Mesenchymal stem cell (in vitro differentiated cells and primary cell): ENCODE results near the gene RBM20.

Source experiments
- DNase-seq: peaks from one replicate; pipeline ENCODE4 v3.0.0-alpha.2; 2013
- H2AFZ ChIP-seq: one replicate; pipeline ENCODE4 v1.6.1; 2013; ENCODE audit warnings: low read depth, mild to moderate bottlenecking, control low read depth, inconsistent platforms, low read length, moderate library complexity
- H2AK5ac ChIP-seq: 2 replicates; pipeline ENCODE4 v1.6.1; 2013; ENCODE audit warnings: low read length, moderate library complexity, mild to moderate bottlenecking, inconsistent platforms; ENCODE audit not compliant: severe bottlenecking
- H2BK120ac ChIP-seq: one replicate; pipeline ENCODE4 v1.6.1; 2013; ENCODE audit warnings: low read depth, mild to moderate bottlenecking, inconsistent platforms, low read length, moderate library complexity
- H2BK12ac ChIP-seq, 2 experiments: one replicate each; pipeline ENCODE4 v1.6.1; 2013; ENCODE audit warnings: inconsistent platforms in 2 of 2, low read length in 2 of 2, mild to moderate bottlenecking in 2 of 2, moderate library complexity in 2 of 2, control low read depth in 1 of 2
- H2BK15ac ChIP-seq: one replicate; pipeline ENCODE4 v1.6.1; 2013; ENCODE audit warnings: mild to moderate bottlenecking, low read depth, inconsistent platforms; ENCODE audit not compliant: poor library complexity, severe bottlenecking
- H2BK5ac ChIP-seq: 2 replicates; pipeline ENCODE4 v1.6.1; 2013; ENCODE audit warnings: low read depth, mild to moderate bottlenecking, low read length, control low read depth, inconsistent platforms; ENCODE audit not compliant: poor library complexity, severe bottlenecking
- H3K14ac ChIP-seq, 2 experiments: one replicate each; pipeline ENCODE4 v1.6.1; 2013; ENCODE audit warnings: inconsistent platforms in 2 of 2, low read length in 2 of 2, control low read depth in 1 of 2, mild to moderate bottlenecking in 1 of 2, moderate library complexity in 1 of 2
- H3K18ac ChIP-seq, 2 experiments: one replicate each; pipeline ENCODE4 v1.6.1; 2013; ENCODE audit warnings: inconsistent platforms in 2 of 2, low read length in 2 of 2, control low read depth in 1 of 2, low read depth in 1 of 2, mild to moderate bottlenecking in 1 of 2
- H3K23ac ChIP-seq, 2 experiments: one replicate each; pipeline ENCODE4 v1.6.1; 2013; ENCODE audit warnings: inconsistent platforms in 2 of 2, low read length in 2 of 2, mild to moderate bottlenecking in 2 of 2, moderate library complexity in 2 of 2, control low read depth in 1 of 2
- H3K27ac ChIP-seq: 2 replicates; pipeline ENCODE4 v1.5.1; 2013; ENCODE audit warnings: mild to moderate bottlenecking, moderate library complexity, low read length, control low read depth, inconsistent platforms; ENCODE audit not compliant: poor library complexity, severe bottlenecking
- H3K27me3 ChIP-seq, 2 experiments: 2 replicates each; pipeline versions ENCODE4 v1.6.1 to v1.7.0; 2013; ENCODE audit warnings: low read length in 2 of 2, mild to moderate bottlenecking in 2 of 2, moderate library complexity in 2 of 2, control low read depth in 1 of 2, inconsistent platforms in 1 of 2; ENCODE audit not compliant: control insufficient read depth in 1 of 2, insufficient read depth in 1 of 2
- H3K36me3 ChIP-seq, 2 experiments: 2 replicates each; pipeline versions ENCODE4 v1.6.1 to v1.7.0; 2013; ENCODE audit warnings: low read length in 2 of 2, control low read depth in 1 of 2, inconsistent platforms in 1 of 2, low read depth in 1 of 2, mild to moderate bottlenecking in 1 of 2; ENCODE audit not compliant: insufficient read depth in 2 of 2, control insufficient read depth in 1 of 2
- H3K4ac ChIP-seq, 2 experiments: one replicate each; pipeline ENCODE4 v1.6.1; 2013; ENCODE audit warnings: inconsistent platforms in 2 of 2, low read length in 2 of 2, mild to moderate bottlenecking in 2 of 2, moderate library complexity in 2 of 2, control low read depth in 1 of 2, low read depth in 1 of 2
- H3K4me1 ChIP-seq: 2 replicates; pipeline ENCODE4 v1.6.1; 2013; ENCODE audit warnings: low read depth, low read length, control low read depth; ENCODE audit not compliant: control insufficient read depth, insufficient read depth
- H3K4me2 ChIP-seq: 2 replicates; pipeline ENCODE4 v1.6.1; 2013; ENCODE audit warnings: low read length, mild to moderate bottlenecking, inconsistent platforms; ENCODE audit not compliant: poor library complexity, severe bottlenecking
- H3K4me3 ChIP-seq, 2 experiments: 2 replicates each; pipeline versions ENCODE4 v1.5.1 to v1.7.0; 2013; ENCODE audit warnings: low read length in 2 of 2, mild to moderate bottlenecking in 2 of 2, control low read depth in 1 of 2, low read depth in 1 of 2; ENCODE audit not compliant: insufficient read depth in 1 of 2
- H3K79me1 ChIP-seq: replicated peaks from 2 replicates; pipeline ENCODE4 v1.6.1; 2013; ENCODE audit warnings: mild to moderate bottlenecking, control low read depth, low read length, inconsistent platforms; ENCODE audit not compliant: poor library complexity, severe bottlenecking
- H3K9ac ChIP-seq: 2 replicates; pipeline ENCODE4 v1.7.0; 2013; ENCODE audit warnings: mild to moderate bottlenecking, low read length, moderate library complexity
- H3K9me3 ChIP-seq: 2 replicates; pipeline ENCODE4 v1.7.0; 2013; ENCODE audit warnings: mild to moderate bottlenecking, low read length; ENCODE audit not compliant: control insufficient read depth
- H4K8ac ChIP-seq: one replicate; pipeline ENCODE4 v1.6.1; 2013; ENCODE audit warnings: inconsistent platforms, mild to moderate bottlenecking, low read length, moderate library complexity
- H4K91ac ChIP-seq: one replicate; pipeline ENCODE4 v1.6.1; 2013; ENCODE audit warnings: mild to moderate bottlenecking, low read length, inconsistent platforms
- WGBS: methylation state at CpG from one replicate; pipeline ENCODE4 v1.1.7; 2013; ENCODE audit warnings: mixed read lengths; 5-methylcytosine and 5-hydroxymethylcytosine counted together

RBM20 gene

DNA sequence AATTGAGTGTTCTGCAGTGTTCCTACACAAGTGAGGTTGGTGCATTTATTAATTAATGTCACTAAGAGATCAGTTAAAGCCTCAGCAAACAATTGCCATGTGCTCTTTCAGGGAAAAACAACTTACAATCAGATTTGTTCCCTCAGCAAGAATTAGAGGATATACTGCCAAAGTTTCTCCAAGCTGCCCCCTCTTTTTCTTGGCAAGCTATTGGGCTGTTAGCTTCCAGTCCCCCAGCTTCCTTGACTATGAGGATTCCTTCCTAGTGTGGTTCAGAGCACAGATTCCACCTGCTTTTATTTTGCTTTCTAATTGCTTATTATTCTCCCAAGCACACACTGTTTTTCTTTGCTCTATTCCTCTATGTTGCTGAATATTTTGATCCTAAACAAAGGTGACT is 112.7 kb downstream of the RBM20 start:
- Histone ChIP-seq H4K8ac (no peak overlapping the region), H2AK5ac (no peak overlapping the region), H3K4me1 (peaks cover 4% of the 10 kb centered on the region), H3K4me3 (no peak overlapping the region), H2BK12ac (no peak overlapping the region), H3K18ac (no peak overlapping the region), H2BK120ac (no peak overlapping the region), H2BK5ac (no peak overlapping the region), H3K23ac (no peak overlapping the region), H3K36me3 (no peaks in the 10 kb centered on the region), H4K91ac (no peak overlapping the region), H3K14ac (no peak overlapping the region), H3K79me1 (no peaks in the 10 kb centered on the region), H3K9me3 (no peaks in the 10 kb centered on the region), H3K27me3 (peaks cover 0 to 7% of the 10 kb centered on the region in 2 experiments), H3K4ac (no peak overlapping the region), H3K9ac (no peak overlapping the region), H3K27ac (no peak overlapping the region), H2AFZ (no peak overlapping the region), H3K4me2 (no peak overlapping the region), H2BK15ac (no peak overlapping the region)
- DNase-seq = no peak

- no peak overlapping the region for H2BK120ac ChIP-seq
- H2AFZ ChIP-seq = no peak overlapping the region
- no peaks in the 10 kb centered on the region for H3K79me1 ChIP-seq
- WGBS = 100% methylated on average over 1 of the region's 1 CpG
- H3K27me3 ChIP-seq = peaks cover 0 to 14% of the 10 kb centered on the region in 2 experiments
- H3K4me1 ChIP-seq = peaks cover 4% of the 10 kb centered on the region
- H3K9ac ChIP-seq = no peak overlapping the region
- H4K8ac ChIP-seq = no peak overlapping the region
- H4K91ac ChIP-seq = peak overlapping the region; percentile 45
- no peaks in the 10 kb centered on the region for H3K9me3 ChIP-seq
- H3K18ac ChIP-seq = no peak overlapping the region
- H3K36me3 ChIP-seq = no peaks in the 10 kb centered on the region
- H2AK5ac ChIP-seq = no peak overlapping the region
- H2BK5ac ChIP-seq = no peak overlapping the region
- H3K27ac ChIP-seq = no peak overlapping the region
- H2BK12ac ChIP-seq = no peak overlapping the region
- H2BK15ac ChIP-seq = no peak overlapping the region
- no peak overlapping the region for H3K4me2 ChIP-seq
- no peak overlapping the region for H3K14ac ChIP-seq
- DNase-seq = no peak
- no peak overlapping the region for H3K4ac ChIP-seq
- H3K23ac ChIP-seq = no peak overlapping the region
- no peak overlapping the region for H3K4me3 ChIP-seq
Observed at GRCh38 chr10:110757586-110757985, 113.5 kb downstream of the RBM20 start.

- no peaks in the 10 kb centered on the region for H3K9me3 ChIP-seq
- no peak overlapping the region for H3K4me3 ChIP-seq
- H2BK15ac ChIP-seq = no peak overlapping the region
- H3K23ac ChIP-seq = no peak overlapping the region
- H2BK12ac ChIP-seq = peak overlapping the region; percentile 81 to 84
- no peak overlapping the region for H2BK5ac ChIP-seq
- no peak overlapping the region for H2AK5ac ChIP-seq
- H3K9ac ChIP-seq = no peak overlapping the region
- no peak overlapping the region for H2AFZ ChIP-seq
- H3K36me3 ChIP-seq = no peaks in the 10 kb centered on the region
- WGBS = 90% methylated on average over 4 of the region's 8 CpGs
- no peak overlapping the region for H3K4me2 ChIP-seq
- H3K27me3 ChIP-seq = peaks cover 0 to 20% of the 10 kb centered on the region in 2 experiments
- H3K79me1 ChIP-seq = no peaks in the 10 kb centered on the region
- H2BK120ac ChIP-seq = no peak overlapping the region
- DNase-seq = no peak
- H4K91ac ChIP-seq = peak overlapping the region; percentile 53
- H3K14ac ChIP-seq = no peak overlapping the region
- H4K8ac ChIP-seq = peak overlapping the region; percentile 61
- no peak overlapping the region for H3K27ac ChIP-seq
- H3K18ac ChIP-seq = no peak overlapping the region
- H3K4ac ChIP-seq = peak overlapping the region in 1 of 2 experiments; percentile 69
- H3K4me1 ChIP-seq = peaks cover 4% of the 10 kb centered on the region
Observed at GRCh38 chr10:110758128-110758765, 114.1 kb downstream of the RBM20 start.

DNA sequence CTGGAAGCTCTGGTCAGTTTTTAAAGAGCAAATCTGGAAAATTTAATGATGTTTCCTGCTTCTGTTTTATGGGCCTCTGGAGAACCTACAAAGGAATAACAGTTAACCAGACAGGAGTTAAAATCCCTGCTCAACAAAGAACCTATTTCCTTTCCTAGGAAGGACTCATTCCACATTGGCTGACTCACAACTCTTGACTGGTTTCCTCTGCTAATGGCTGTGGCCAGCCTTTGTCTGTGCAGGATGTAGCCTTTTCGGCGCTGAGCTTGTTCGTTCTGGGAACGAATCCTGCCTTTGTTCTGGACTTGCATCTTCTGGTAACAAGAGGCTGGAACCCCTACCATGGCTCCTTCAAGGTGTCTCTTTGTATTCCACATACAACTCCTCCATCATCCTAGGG is 114.8 kb downstream of the RBM20 start:
- H3K9me3 ChIP-seq = no peaks in the 10 kb centered on the region
- WGBS = 12% methylated on average over 4 of the region's 4 CpGs
- no peaks in the 10 kb centered on the region for H3K79me1 ChIP-seq
- H3K4me2 ChIP-seq = no peak overlapping the region
- H3K4ac ChIP-seq = no peak overlapping the region
- H4K8ac ChIP-seq = peak overlapping the region; percentile 45
- H2BK120ac ChIP-seq = no peak overlapping the region
- H3K14ac ChIP-seq = no peak overlapping the region
- peak overlapping the region in 1 of 2 experiments; percentile 11 for H2BK12ac ChIP-seq
- H3K9ac ChIP-seq = no peak overlapping the region
- H3K36me3 ChIP-seq = no peaks in the 10 kb centered on the region
- peak; percentile 64 for DNase-seq
- H2BK15ac ChIP-seq = no peak overlapping the region
- H3K27me3 ChIP-seq = peaks cover 0 to 27% of the 10 kb centered on the region in 2 experiments
- H2AFZ ChIP-seq = peak overlapping the region; percentile 54
- peaks cover 4% of the 10 kb centered on the region for H3K4me1 ChIP-seq
- no peak overlapping the region for H3K4me3 ChIP-seq
- H3K23ac ChIP-seq = no peak overlapping the region
- H3K18ac ChIP-seq = peak overlapping the region; percentile 19 to 37
- H3K27ac ChIP-seq = no peak overlapping the region
- H4K91ac ChIP-seq = no peak overlapping the region
- H2AK5ac ChIP-seq = no peak overlapping the region
- H2BK5ac ChIP-seq = no peak overlapping the region
